Keratinocyte (primary cell): ENCODE results near the gene SMYD1.

ENCODE experiments used
- EZH2 ChIP-seq: IDR thresholded peaks from one replicate; pipeline ENCODE4 v1.6.1; 2012; ENCODE audit warnings: inconsistent platforms, mild to moderate bottlenecking, low read length, moderate library complexity
- TF ChIP-seq, protein P1 (sequence below), 3 experiments: IDR thresholded peaks in 1 of 3; conservative IDR thresholded peaks in 1 of 3; optimal IDR thresholded peaks in 1 of 3; 2 replicates in 2 of 3; 3 replicates in 1 of 3; pipeline versions ENCODE3 to v1.5.1; 2011; ENCODE audit warnings: low read length in 3 of 3, mild to moderate bottlenecking in 3 of 3, moderate library complexity in 2 of 3, control low read depth in 1 of 3, inconsistent platforms in 1 of 3; ENCODE audit not compliant: insufficient read depth in 2 of 3; ENCODE audit errors: extremely low read depth in 1 of 3

DNA sequence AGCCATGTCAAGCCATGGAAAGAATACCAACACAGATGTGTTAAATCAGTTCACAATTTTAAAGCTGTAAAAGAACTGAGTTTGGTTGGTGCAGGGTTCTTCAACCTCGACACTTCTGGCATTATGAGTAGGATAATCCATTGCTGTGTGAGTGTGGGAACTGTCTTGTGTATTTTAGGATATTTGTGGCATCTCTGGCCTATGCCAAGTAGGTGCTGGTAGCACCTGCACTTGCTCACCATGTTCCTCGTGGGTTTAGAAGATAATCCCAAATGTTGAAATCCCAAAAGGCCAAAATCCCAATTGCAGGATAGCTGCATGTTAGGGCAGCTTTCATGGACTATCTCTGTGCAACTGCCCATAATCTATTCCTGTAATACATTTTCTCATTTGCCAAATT, 15.8 kb upstream of the SMYD1 start:
- TF ChIP-seq, protein P1, sequence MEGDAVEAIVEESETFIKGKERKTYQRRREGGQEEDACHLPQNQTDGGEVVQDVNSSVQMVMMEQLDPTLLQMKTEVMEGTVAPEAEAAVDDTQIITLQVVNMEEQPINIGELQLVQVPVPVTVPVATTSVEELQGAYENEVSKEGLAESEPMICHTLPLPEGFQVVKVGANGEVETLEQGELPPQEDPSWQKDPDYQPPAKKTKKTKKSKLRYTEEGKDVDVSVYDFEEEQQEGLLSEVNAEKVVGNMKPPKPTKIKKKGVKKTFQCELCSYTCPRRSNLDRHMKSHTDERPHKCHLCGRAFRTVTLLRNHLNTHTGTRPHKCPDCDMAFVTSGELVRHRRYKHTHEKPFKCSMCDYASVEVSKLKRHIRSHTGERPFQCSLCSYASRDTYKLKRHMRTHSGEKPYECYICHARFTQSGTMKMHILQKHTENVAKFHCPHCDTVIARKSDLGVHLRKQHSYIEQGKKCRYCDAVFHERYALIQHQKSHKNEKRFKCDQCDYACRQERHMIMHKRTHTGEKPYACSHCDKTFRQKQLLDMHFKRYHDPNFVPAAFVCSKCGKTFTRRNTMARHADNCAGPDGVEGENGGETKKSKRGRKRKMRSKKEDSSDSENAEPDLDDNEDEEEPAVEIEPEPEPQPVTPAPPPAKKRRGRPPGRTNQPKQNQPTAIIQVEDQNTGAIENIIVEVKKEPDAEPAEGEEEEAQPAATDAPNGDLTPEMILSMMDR (optimal IDR thresholded peaks at IDR 0.05 in 1 of 3, IDR thresholded peaks at IDR 0.05 in 1 of 3, conservative IDR thresholded peaks at IDR 0.05 in 1 of 3; ENCODE audit: extremely low read depth in 1 of 3, insufficient read depth in 2 of 3, low read length in 3 of 3): no peak
- no peak for TF ChIP-seq EZH2
